Stimulated activated CD8-positive, alpha-beta memory T cell treated with anti-CD3 and anti-CD28 coated beads, Interleukin-7, amount 100 ng/mL, for 4 hours (primary cell): ENCODE data around the gene TPSD1.
"Not testable (repeated sequence)": the region's sequence is repeated elsewhere in the genome, so short reads cannot be mapped to it uniquely, and the experiment has no call there.

Experiments
- DNase-seq, 2 donors: peaks; one replicate each; pipeline ENCODE4 v3.0.0-alpha.2; 2020; ENCODE audit warnings: low read depth in 2 of 2

Gene TPSD1

DNA sequence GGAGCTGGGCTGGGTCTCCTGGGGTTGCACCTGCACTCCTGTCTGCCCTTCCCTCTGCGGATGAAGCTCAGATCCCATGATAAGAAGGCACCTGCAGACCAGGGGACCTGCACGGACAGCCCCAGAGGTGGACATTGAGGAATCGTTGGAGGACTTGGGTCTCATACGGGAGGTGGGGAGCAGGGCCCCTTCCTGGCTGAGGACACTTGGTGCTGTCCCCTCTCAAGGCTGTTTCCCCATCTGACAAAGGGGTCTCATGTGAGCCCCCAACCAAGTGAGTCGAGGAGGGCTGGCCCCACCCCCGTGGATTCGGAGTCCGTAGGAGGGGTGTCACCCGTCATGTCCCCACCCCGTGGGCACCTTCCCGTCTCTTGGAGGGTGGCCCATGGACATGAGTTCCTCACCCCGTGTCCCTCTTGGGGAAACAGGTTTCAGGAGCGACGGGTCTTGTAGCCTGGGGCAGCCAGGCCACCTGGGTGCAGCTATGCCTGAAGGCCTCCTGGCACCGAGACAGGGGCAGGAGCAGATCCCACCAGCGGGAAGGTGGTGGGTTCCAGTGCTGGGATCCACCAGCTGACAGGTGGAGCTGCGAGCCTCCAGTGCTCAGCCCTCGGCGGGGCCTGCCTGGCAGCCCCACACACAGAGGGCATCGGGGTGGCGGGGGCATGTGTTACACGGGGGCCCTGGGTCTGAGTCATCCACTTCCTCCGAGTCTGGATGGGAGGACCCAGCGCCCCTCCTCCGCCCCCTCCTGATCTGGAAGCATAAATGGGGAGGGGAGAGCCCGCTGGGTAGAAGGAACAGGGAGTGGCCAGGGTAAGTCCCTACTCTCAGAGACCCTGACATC, at the start of gene TPSD1:
Gene TPSD1 (plus strand): TSS at position 794 of the 847 bp plus-strand sequence. CDS start 212 bp downstream, outside the sequence.
- DNase-seq, result not testable (repeated sequence)

DNA sequence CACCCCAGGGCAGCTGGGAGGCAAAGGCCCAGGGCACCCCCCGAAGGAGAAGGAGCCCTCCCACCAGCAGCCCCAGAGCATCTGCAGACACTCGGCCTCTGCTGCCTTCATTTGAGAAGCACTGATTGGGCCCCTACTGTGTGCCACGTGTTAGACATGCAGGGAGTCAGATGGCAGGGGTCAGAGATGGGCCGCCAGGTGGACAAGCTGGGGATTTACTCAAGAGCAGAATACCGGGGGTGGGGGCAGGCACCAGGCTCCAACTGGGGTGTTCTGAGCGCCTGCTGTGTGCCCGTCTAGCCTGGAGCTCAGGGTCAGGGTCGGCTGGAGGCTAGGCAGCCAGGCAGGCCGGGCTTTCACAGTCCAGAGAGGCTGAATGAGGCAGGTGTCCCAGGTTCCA, 49.5 kb upstream of the TPSD1 start:
- no peak for DNase-seq

DNA sequence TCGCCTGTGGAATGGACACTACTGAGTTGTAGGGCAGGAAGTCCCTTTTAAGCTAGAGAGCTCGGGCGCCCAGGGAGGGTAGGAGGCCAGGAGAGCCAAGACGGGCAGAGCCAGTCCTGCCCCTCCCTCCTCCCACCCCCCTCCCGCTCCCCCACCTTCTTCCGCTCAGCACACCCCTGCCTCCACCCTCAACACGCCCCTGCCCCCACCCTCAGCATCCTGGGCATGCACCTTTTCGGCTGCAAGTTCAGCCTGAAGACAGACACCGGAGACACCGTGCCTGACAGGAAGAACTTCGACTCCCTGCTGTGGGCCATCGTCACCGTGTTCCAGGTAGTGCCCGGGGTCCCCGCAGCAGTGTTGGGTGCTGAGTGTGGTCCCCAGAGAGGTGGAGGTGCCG, 49.1 kb upstream of the TPSD1 start:
- DNase-seq, result no peak

DNA sequence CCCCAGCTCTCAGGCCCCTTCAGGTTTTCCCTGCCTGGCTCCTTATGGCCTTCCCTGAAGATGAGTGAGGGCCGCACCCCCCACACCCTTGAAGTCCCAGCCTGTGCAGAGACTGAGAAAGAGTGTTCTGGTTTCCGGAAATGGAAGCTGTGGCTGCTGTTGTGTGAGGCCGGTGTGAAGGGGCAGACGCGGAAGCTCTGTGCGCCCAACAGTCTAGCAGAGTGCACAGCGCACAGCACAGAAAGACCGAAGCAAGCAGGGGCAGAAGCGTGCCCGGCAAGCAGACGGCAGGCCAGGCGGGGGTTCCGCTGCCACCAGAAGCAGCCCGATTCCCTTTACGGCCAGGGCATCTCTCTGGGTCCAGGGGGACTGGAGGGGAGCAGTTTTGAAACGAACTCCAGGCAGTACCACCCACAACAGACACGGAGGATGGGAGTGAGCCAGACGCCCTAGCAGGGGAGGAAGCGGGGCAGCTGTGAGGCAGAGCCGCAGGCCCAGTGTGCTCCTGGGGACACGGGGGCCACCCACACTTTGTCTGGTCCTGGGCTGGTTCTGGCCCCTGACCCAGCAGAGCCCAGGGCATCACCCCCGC, 47.5 kb upstream of the TPSD1 start:
- no peak for DNase-seq

DNA sequence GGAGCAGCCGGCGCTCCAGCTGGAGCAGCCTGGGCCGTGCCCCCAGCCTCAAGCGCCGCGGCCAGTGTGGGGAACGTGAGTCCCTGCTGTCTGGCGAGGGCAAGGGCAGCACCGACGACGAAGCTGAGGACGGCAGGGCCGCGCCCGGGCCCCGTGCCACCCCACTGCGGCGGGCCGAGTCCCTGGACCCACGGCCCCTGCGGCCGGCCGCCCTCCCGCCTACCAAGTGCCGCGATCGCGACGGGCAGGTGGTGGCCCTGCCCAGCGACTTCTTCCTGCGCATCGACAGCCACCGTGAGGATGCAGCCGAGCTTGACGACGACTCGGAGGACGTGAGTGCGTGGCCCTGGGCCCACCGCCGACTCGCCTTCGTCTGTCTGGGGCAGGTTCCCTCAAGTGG, 46.8 kb upstream of the TPSD1 start:
- no peak for DNase-seq

DNA sequence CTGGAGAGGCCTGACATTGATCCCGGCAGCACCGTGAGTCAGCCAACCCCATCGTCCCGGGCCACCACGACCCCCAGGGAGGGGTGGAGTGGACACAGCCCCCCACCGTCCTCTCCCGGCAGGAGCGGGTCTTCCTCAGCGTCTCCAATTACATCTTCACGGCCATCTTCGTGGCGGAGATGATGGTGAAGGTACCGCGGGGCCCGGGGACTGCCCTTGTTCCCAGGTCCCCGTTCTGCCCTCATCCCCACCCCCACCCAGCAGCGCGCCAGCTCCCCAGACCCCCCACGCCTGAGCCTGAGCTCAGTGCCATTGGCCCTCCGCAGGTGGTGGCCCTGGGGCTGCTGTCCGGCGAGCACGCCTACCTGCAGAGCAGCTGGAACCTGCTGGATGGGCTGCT, 45.4 kb upstream of the TPSD1 start:
- DNase-seq, result no peak

DNA sequence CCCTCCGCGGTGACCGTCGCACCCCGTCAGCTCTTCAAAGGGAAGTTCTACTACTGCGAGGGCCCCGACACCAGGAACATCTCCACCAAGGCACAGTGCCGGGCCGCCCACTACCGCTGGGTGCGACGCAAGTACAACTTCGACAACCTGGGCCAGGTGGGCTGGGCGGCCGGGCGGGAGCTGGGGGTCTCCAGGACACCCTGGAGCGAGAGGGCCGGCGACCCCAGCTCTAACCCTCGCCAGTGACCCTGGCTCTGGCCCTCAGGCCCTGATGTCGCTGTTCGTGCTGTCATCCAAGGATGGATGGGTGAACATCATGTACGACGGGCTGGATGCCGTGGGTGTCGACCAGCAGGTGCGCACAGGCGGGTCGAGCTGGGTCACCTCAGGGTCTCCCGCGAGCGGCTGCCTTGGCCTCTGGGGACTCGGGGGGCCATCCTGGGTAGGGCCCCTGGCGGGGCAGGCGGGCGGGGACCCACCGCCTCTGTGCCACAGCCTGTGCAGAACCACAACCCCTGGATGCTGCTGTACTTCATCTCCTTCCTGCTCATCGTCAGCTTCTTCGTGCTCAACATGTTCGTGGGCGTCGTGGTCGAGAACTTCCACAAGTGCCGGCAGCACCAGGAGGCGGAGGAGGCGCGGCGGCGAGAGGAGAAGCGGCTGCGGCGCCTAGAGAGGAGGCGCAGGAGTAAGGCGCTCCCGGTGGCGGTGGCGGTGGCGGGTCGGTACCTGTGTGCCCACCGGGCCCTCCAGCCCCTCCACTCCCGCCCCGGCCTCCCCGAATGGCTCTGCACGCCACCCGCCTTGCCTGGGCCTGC, 44.2 kb upstream of the TPSD1 start:
- no peak for DNase-seq

DNA sequence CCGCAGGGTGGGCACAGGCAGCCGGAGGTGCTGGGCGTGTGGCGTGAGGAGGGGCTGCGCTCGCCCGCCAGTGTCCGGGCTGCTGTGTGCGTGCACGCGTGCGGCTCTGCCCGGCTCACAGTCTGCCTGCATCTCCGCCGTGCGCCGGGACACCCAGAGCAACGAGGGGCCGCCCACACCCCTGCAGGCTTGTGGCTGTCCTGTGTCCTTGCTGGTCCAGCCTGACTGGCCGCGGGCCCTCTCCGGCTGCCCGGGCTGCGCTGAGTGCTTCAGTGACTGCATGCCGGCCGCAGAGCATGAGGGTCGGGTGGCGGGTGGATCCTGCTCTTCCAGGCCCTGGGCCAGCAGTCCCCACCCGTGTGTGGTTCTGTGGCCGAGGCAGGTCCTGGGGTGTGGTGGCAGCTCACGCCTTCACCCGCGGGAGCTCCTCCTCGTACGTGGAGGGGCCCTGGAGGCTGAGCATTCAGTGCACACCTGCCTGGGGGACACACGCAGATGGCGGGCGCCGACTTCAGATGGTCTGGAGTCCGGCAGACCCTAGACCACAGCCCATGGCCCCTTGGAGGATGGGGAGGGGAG, 43.2 kb upstream of the TPSD1 start:
- no peak for DNase-seq

DNA sequence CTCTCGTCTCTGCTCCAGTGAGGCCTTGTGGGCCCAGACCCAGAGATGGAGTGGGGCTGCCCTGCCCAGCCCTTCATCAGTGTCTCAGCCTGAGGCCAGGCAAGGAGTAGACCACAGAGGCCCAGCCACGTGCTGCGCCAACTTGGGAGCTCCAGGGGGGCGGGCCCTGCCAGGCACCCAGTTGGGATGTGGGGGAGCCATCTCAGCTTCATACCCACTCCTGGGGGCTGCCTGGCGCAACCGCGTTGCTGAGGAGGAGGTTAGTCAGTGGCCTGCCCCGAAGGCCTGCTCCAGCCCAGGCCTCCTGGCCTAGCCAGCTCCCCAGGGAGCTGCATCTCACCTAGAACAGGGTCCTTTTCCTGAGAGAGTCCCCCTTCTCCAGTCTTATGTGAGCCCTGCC, 42.6 kb upstream of the TPSD1 start:
- DNase-seq, result no peak

DNA sequence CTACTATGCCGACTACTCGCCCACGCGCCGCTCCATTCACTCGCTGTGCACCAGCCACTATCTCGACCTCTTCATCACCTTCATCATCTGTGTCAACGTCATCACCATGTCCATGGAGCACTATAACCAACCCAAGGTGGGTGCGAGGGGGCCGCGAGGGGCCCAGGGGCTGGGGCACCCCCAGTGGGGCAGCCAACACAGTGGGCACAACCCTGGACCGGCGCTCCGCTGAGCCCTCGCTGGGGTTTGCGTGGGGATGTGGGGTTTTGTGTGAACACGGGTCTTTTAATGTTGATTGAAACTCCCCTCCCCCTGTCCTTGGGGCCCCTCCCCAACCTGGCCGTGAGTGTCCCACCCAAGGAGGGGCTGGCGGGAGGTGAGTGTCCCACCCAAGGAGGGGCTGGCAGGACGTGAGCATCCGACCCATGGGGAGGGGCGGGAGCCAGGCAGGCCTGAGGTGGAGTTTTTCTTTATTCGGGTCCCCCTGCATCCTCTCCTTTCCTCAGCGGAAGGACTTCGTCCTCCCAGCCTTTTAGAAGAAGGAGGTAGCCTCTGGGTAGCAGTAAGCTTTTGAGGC, 42.0 kb upstream of the TPSD1 start:
- no peak for DNase-seq

DNA sequence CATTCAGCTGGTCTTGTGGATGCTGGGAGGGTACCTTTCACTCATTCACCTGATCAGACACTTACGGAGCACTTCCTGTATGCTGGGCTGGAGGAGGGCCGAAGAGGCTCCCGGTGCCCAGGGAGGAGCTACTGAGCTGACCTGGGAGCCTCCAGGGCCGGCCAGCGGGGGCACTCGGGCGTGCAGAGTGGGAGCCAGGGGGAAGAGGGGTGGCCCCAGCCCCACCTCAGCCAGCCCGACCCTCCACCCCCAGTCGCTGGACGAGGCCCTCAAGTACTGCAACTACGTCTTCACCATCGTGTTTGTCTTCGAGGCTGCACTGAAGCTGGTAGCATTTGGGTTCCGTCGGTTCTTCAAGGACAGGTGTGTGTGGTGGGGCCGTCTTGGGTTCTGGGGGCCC, 41.1 kb upstream of the TPSD1 start:
- no peak for DNase-seq

DNA sequence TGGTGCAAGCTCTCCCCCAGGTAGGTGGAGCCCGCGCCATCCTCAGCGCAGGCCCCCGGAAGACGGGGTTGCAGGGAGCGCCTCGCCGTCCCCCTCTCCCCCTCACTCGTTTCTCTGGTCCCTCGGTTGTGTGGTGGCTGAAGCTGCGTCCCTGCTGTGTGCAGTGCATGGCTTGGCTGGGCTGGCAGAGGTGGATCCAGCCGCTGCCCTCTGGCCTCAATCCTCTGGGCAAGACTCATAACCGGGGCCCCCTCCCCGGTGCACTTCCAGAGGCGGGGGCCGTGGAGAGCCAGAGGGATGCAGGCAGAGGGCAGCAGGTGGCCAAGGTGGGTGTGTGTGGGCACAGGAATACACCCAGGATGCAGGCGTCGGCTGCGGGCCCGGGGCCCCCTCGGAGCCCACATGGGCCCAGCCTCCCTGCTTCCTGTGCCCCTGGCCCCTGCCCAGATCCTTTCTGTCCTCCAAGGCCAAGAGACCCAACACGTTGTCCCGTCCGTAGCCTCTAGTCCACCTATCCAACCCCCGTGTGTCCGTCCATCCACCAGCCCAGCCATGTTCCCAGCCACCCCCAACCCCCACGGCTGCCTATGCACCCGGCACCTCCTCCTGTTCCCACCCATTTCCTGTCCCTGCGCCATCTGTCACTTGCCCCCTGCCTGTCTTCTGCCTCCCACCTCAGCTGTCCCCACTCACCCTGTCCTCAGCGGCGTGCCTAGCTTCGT, 40.1 kb upstream of the TPSD1 start:
- DNase-seq, result no peak

DNA sequence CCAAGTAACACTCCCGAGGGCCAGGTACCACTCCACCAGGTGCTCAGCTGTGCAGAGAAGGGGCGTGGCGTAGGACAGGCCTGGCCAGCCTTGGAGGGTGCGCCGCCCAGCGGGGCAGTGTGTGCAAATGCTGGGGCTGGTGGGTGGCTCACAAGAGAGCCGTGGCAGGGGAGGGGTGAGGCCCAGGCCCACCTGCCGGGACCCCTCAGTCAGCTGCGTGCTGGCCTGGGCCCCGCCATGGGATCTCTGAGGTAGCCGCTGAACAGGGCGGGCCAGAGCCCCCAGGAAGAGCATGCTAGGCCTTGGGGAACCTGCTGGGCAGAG, 39.6 kb upstream of the TPSD1 start:
- no peak for DNase-seq

DNA sequence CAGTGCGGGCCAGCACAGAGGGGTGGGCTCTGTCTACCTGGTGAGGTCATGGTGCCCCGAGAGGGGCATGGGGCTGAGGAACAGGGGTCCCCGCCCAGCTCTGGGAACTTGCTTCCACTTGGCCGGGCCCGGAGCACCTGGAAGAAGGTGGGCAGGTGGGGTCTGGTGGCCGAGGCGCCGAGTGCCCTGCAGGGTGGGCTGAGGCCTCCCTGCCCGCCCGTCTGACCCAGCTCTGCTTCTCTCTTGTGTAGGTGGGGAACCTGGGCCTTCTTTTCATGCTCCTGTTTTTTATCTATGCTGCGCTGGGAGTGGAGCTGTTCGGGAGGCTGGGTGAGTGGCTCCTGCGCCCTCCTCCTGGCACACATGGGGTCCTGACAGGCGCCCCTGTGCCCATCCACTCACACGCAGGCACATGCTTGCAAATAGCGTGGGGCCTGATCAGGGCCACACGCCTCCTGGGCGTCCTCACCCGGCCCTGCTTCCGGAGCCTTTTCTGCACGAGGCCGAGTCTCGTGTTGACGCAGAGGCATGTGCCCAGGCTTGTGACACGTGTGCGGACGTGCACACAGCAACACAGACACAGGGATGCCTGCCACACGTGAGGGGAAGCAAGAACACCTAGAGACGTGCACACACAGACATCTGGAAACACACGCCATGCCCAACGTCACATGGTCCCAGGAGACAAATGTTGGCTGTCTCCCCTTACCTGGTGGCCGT, 39.0 kb upstream of the TPSD1 start:
- no peak for DNase-seq

DNA sequence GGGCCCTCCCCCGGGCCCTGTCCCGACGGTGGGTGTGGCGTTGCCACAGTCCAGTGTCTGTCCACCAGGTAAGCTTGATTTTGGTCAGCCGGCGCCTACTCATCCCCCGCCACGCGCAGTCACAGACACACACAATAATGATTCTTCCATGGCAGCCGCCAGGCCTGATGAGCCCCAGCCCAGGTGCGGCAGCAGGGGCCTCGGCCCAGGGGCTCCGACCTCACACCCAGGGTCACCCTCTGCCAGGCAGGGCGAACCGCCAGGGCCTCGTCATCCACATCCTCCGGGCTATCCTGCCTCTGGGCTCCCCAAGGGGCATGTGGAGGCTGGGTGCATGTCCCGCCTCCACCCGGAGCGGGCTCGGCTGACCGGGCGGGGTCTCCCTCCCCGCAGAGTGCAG, 38.3 kb upstream of the TPSD1 start:
- DNase-seq, result no peak

DNA sequence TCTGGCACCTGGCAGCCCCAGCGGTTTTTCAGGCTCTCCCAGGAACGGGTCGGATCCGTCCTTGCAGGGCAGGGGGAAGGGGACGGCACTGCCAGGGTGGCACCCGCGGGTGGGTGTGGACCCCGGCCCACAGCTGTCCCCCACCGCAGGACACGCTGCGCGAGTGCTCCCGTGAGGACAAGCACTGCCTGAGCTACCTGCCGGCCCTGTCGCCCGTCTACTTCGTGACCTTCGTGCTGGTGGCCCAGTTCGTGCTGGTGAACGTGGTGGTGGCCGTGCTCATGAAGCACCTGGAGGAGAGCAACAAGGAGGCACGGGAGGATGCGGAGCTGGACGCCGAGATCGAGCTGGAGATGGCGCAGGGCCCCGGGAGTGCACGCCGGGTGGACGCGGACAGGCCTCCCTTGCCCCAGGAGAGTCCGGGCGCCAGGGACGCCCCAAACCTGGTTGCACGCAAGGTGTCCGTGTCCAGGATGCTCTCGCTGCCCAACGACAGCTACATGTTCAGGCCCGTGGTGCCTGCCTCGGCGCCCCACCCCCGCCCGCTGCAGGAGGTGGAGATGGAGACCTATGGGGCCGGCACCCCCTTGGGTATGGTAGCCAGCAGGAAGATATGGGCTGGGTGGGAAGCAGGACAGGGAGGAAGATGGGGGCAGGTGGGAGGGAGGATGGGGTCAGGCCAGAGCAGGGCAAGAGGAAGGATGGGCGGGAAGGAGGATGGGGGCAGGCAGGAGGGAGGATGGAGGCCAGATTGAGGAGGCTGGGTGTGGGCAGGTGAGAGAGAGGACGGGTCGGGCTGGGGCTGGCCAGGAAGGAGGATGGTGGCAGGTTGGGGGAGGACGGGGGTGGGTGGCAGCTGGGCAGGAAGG, 37.6 kb upstream of the TPSD1 start:
- no peak for DNase-seq

DNA sequence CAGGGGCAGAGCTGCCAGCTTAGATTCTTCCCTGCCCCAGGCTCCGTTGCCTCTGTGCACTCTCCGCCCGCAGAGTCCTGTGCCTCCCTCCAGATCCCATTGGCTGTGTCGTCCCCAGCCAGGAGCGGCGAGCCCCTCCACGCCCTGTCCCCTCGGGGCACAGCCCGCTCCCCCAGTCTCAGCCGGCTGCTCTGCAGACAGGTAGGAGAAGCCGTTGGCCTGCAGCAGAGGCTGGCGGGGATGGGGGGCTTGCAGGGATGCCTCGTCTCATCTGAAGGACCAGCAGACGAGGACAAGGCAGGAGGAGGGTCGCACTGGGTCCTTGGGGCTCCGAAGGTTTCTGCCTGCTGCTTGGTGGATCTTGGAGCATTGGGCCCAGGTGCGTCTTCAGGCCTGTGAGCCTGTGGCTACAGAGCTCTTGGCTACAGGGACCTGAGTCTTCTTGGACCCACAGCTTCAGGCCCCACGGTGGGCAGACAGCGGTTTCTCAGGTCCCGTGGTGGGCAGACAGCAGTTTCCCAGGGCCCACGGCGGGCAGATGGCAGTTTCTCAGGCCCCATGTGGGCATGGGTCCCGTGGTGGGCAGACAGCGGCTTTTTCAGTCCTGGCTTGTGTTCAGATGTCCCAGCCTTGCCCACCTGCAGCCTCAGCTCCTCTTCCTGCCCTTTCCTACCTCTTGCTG, 36.8 kb upstream of the TPSD1 start:
- no peak for DNase-seq

DNA sequence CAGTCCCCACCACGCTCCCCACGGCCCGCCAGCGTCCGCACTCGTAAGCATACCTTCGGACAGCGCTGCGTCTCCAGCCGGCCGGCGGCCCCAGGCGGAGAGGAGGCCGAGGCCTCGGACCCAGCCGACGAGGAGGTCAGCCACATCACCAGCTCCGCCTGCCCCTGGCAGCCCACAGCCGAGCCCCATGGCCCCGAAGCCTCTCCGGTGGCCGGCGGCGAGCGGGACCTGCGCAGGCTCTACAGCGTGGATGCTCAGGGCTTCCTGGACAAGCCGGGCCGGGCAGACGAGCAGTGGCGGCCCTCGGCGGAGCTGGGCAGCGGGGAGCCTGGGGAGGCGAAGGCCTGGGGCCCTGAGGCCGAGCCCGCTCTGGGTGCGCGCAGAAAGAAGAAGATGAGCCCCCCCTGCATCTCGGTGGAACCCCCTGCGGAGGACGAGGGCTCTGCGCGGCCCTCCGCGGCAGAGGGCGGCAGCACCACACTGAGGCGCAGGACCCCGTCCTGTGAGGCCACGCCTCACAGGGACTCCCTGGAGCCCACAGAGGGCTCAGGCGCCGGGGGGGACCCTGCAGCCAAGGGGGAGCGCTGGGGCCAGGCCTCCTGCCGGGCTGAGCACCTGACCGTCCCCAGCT, 35.7 kb upstream of the TPSD1 start:
- DNase-seq, result no peak
